Liver (tissue), 9 donors: ENCODE measurements around the gene EVPL. TPM values are rescaled to one million over a fixed set of nuclear protein-coding genes. Genes with fewer than 3 reads are reported as not detected.

ENCODE experiments used
- DNase-seq: peaks from one replicate; pipeline ENCODE4 v3.0.0-alpha.2; 2017; ENCODE audit warnings: low spot score
- H3K27ac ChIP-seq, 2 donors: one replicate each; pipeline ENCODE4 v1.7.0; 2013; ENCODE audit warnings: inconsistent platforms in 2 of 2, low read length in 2 of 2, control low read depth in 1 of 2, low read depth in 1 of 2, mild to moderate bottlenecking in 1 of 2
- H3K27me3 ChIP-seq, 4 donors: one replicate each; pipeline versions ENCODE4 v1.6.1 to v1.7.0; 2013; ENCODE audit warnings: low read length in 3 of 4, inconsistent platforms in 1 of 4, mild to moderate bottlenecking in 1 of 4, moderate library complexity in 1 of 4; ENCODE audit not compliant: control insufficient read depth in 4 of 4, insufficient read depth in 4 of 4
- H3K36me3 ChIP-seq, 4 donors: one replicate each; pipeline versions ENCODE4 v1.6.1 to v1.7.0; 2013; ENCODE audit warnings: low read length in 3 of 4, mild to moderate bottlenecking in 3 of 4, low read depth in 1 of 4, moderate library complexity in 1 of 4; ENCODE audit not compliant: control insufficient read depth in 4 of 4, insufficient read depth in 3 of 4
- H3K4me1 ChIP-seq, 4 donors: one replicate each; pipeline versions ENCODE4 v1.6.1 to v1.7.0; 2013; ENCODE audit warnings: low read length in 3 of 4, mild to moderate bottlenecking in 3 of 4, moderate library complexity in 1 of 4; ENCODE audit not compliant: control insufficient read depth in 4 of 4, insufficient read depth in 4 of 4
- H3K4me3 ChIP-seq, 3 donors: one replicate each; pipeline versions ENCODE4 v1.6.1 to v1.7.0; 2013; ENCODE audit warnings: low read length in 3 of 3, control low read depth in 1 of 3, low read depth in 1 of 3, mild to moderate bottlenecking in 1 of 3
- H3K9ac ChIP-seq, 2 donors: one replicate each; pipeline ENCODE4 v1.7.0; 2013; ENCODE audit warnings: low read length in 2 of 2, mild to moderate bottlenecking in 2 of 2, moderate library complexity in 2 of 2, control low read depth in 1 of 2, low read depth in 1 of 2
- H3K9me3 ChIP-seq, 4 donors: one replicate each; pipeline versions ENCODE4 v1.6.1 to v1.7.0; 2013; ENCODE audit warnings: low read length in 3 of 4; ENCODE audit not compliant: control insufficient read depth in 4 of 4
- CTCF ChIP-seq: fragments of 150-350 bp; IDR thresholded peaks from 2 replicates; pipeline ENCODE4 v1.5.1; 2017; ENCODE audit warnings: improper control_type of control experiment, low read depth, low read length; ENCODE audit not compliant: missing input control
- EGR1 ChIP-seq, 2 donors: IDR thresholded peaks; 2 replicates each; pipeline ENCODE4 v1.6.1; 2016 to 2018; ENCODE audit warnings: antibody characterized with exemption in 2 of 2, low read depth in 2 of 2
- FOXA1 ChIP-seq: IDR thresholded peaks from 2 replicates; pipeline ENCODE4 v1.6.1; 2016; ENCODE audit warnings: antibody characterized with exemption
- FOXA2 ChIP-seq: IDR thresholded peaks from 2 replicates; pipeline ENCODE4 v1.6.1; 2016; ENCODE audit warnings: antibody characterized with exemption
- GABPA ChIP-seq, 2 donors: IDR thresholded peaks in 1 of 2; conservative IDR thresholded peaks in 1 of 2; 2 replicates each; pipeline ENCODE4 v1.6.1; 2016; ENCODE audit warnings: antibody characterized with exemption in 2 of 2, mild to moderate bottlenecking in 1 of 2, moderate library complexity in 1 of 2
- HNF4A ChIP-seq, 2 donors: conservative IDR thresholded peaks; 2 replicates each; pipeline ENCODE4 v1.6.1; 2016; ENCODE audit warnings: antibody characterized with exemption in 2 of 2, mild to moderate bottlenecking in 2 of 2
- JUND ChIP-seq, 2 donors: IDR thresholded peaks; 2 replicates each; pipeline ENCODE4 v1.6.1; 2016; ENCODE audit warnings: antibody characterized with exemption in 2 of 2
- MAX ChIP-seq: IDR thresholded peaks from 2 replicates; pipeline ENCODE4 v1.6.1; 2016; ENCODE audit warnings: antibody characterized with exemption
- RAD21 ChIP-seq, 2 donors: IDR thresholded peaks; 2 replicates each; pipeline ENCODE4 v1.6.1; 2016; ENCODE audit warnings: antibody characterized with exemption in 2 of 2, mild to moderate bottlenecking in 2 of 2
- REST ChIP-seq: IDR thresholded peaks from 2 replicates; pipeline ENCODE4 v1.6.1; 2016; ENCODE audit warnings: antibody characterized with exemption, mild to moderate bottlenecking
- SP1 ChIP-seq: IDR thresholded peaks from 2 replicates; pipeline ENCODE4 v1.6.1; 2018; ENCODE audit warnings: antibody characterized with exemption, mild to moderate bottlenecking
- TAF1 ChIP-seq: conservative IDR thresholded peaks from 2 replicates; pipeline ENCODE4 v1.6.1; 2016; ENCODE audit warnings: antibody characterized with exemption, mild to moderate bottlenecking
- WGBS: extraction: QIAGEN DNeasy Blood & Tissue Kit; methylation state at CpG from one replicate; pipeline ENCODE4 v1.1.7; 2013; 5-methylcytosine and 5-hydroxymethylcytosine counted together
- polyA plus RNA-seq, 2 donors: library from polyadenylated mRNA; stranded (reverse) in 1 of 2; unstranded in 1 of 2; fragments of 200-250 nt in 1 of 2; fragments of >200 nt in 1 of 2; fragmentation: Nextera tagmentation in 1 of 2; extraction: Ambion mirVana in 1 of 2; gene quantifications; one replicate each; pipeline versions ENCODE4 v1.2.1 to v1.2.3, GENCODE V29; 2013 to 2015
- total RNA-seq, 2 donors: library from RNA; depleted of rRNA; stranded (reverse); fragments of >200 nt; gene quantifications; one replicate each; pipeline ENCODE4 v1.2.3, GENCODE V29; 2014
- donor health status: healthy.
- donor health status: healthy.
- donor health status: healthy.
- donor health status: healthy.
- donor health status: healthy.

Gene EVPL
- total and polyA plus RNA-seq, 4 donors: 0.03 to 0.33 (median 0.21) TPM; not detected in 1

GRCh38 chr17:76022973-76023899, 3.9 kb downstream of the EVPL start (continued):
- TF ChIP-seq CTCF (no peak), TAF1 (no peak), JUND (IDR thresholded peaks at IDR 0.05) (no peak)

- no peaks in the 10 kb centered on the region for H3K4me1 ChIP-seq
- H3K4me3 ChIP-seq: no peak overlapping the region
- TF ChIP-seq GABPA (IDR thresholded peaks at IDR 0.05 in 1 of 2, conservative IDR thresholded peaks at IDR 0.05 in 1 of 2) (no peak), HNF4A (conservative IDR thresholded peaks at IDR 0.05) (no peak), MAX (no peak), REST (no peak), CTCF (no peak), EGR1 (IDR thresholded peaks at IDR 0.05; ENCODE audit: low read depth in 2 of 2) (no peak)
- H3K9ac ChIP-seq: no peak overlapping the region
- no peaks in the 10 kb centered on the region for H3K36me3 ChIP-seq
- no peak overlapping the region for H3K27ac ChIP-seq
- no peaks in the 10 kb centered on the region for H3K27me3 ChIP-seq
- no peak for DNase-seq
- no peaks in the 10 kb centered on the region for H3K9me3 ChIP-seq
- 88% methylated on average over 24 of the region's 24 CpGs for WGBS
These were observed 4.8 kb downstream of the EVPL start for GRCh38 chr17:76022285-76022684.

GRCh38 chr17:76019833-76020467, 7.2 kb downstream of the EVPL start:
- Histone ChIP-seq H3K36me3 (no peaks in the 10 kb centered on the region), H3K27ac (no peak overlapping the region)
- no peak for TF ChIP-seq FOXA1
- TF ChIP-seq SP1: no peak
- no peak for TF ChIP-seq TAF1
- TF ChIP-seq RAD21 (IDR thresholded peaks at IDR 0.05): no peak
- no peak for TF ChIP-seq REST
- no peak for TF ChIP-seq JUND (IDR thresholded peaks at IDR 0.05)
- no peak for TF ChIP-seq MAX
- no peak for TF ChIP-seq GABPA (IDR thresholded peaks at IDR 0.05 in 1 of 2, conservative IDR thresholded peaks at IDR 0.05 in 1 of 2)
- no peak for TF ChIP-seq FOXA2
- TF ChIP-seq HNF4A (conservative IDR thresholded peaks at IDR 0.05): no peak

More at GRCh38 chr17:76019833-76020467, 7.2 kb downstream of the EVPL start:
- Histone ChIP-seq H3K9ac (no peak overlapping the region), H3K9me3 (no peaks in the 10 kb centered on the region), H3K4me1 (no peaks in the 10 kb centered on the region), H3K4me3 (no peak overlapping the region), H3K27me3 (no peaks in the 10 kb centered on the region)
- DNase-seq: no peak
- WGBS: 91% methylated on average over 6 of the region's 6 CpGs
